ENCODE measurements around the gene PCK1.

DNA sequence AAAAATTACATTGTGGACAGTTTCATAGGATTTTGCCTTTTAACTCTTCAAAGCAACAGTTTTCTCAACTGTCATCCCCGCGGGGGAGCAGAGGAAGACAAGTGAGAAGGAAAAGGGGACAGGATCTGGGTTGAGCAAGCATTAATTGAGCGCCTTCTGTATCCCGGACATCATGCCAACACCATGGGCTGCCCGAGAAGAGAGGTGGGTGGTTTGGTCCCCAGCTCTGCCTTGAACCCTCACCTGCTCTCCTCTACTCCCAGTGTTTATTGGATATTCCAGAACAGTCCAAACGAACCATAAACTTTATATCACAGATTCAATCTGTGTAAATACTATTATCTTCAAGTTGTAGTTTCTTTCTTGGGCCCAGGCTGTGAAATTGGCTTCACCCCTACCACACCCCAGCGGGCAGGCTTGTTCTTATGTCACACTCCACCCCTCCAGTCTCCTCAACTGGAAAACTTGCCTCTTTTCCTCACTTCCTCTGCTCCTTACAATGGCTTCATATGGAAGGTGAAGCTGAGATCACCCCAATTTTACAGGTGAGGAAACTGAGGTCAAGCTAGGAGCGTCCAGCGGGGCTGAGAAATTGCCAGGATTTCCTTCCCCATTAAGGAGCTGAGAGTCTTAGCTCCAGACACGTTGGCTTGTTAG, 6.0 kb downstream of the PCK1 start:
- TF ChIP-seq, protein P1, sequence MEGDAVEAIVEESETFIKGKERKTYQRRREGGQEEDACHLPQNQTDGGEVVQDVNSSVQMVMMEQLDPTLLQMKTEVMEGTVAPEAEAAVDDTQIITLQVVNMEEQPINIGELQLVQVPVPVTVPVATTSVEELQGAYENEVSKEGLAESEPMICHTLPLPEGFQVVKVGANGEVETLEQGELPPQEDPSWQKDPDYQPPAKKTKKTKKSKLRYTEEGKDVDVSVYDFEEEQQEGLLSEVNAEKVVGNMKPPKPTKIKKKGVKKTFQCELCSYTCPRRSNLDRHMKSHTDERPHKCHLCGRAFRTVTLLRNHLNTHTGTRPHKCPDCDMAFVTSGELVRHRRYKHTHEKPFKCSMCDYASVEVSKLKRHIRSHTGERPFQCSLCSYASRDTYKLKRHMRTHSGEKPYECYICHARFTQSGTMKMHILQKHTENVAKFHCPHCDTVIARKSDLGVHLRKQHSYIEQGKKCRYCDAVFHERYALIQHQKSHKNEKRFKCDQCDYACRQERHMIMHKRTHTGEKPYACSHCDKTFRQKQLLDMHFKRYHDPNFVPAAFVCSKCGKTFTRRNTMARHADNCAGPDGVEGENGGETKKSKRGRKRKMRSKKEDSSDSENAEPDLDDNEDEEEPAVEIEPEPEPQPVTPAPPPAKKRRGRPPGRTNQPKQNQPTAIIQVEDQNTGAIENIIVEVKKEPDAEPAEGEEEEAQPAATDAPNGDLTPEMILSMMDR (conservative IDR thresholded peaks at IDR 0.05 in 1 of 2, IDR thresholded peaks at IDR 0.05 in 1 of 2; ENCODE audit: low read depth in 1 of 2, low read length in 2 of 2): no peak
- TF ChIP-seq EZH2 (IDR thresholded peaks at IDR 0.05; ENCODE audit: low read length, missing control alignments): no peak

All from fibroblast of lung (primary cell).